Loucy (cell line): ENCODE measurements around the gene TDRD7.

Source experiments
- H2AFZ ChIP-seq: fragments of 200-600 bp; sonication (generic); 2 replicates; pipeline ENCODE4 v1.6.0; 2016; ENCODE audit warnings: antibody characterized with exemption, mild to moderate bottlenecking, low read length, moderate library complexity
- H3F3A ChIP-seq: fragments of 200-600 bp; 2 replicates; pipeline ENCODE4 v1.6.0; 2016; ENCODE audit warnings: antibody characterized with exemption, low read depth, mild to moderate bottlenecking
- H3K27me3 ChIP-seq: fragments of 200-600 bp; sonication (generic); 2 replicates; pipeline ENCODE4 v1.6.1; 2014; ENCODE audit warnings: low read length, mild to moderate bottlenecking; ENCODE audit not compliant: insufficient read depth, poor library complexity, severe bottlenecking
- H3K36me3 ChIP-seq: fragments of 200-600 bp; sonication (generic); 2 replicates; pipeline ENCODE4 v1.6.1; 2016; ENCODE audit warnings: low read length; ENCODE audit not compliant: insufficient read depth
- H3K4me1 ChIP-seq: fragments of 200-600 bp; sonication (generic); 2 replicates; pipeline ENCODE4 v1.5.1; 2014; ENCODE audit warnings: low read length, mild to moderate bottlenecking; ENCODE audit not compliant: insufficient read depth, poor library complexity, severe bottlenecking
- H3K4me2 ChIP-seq: fragments of 200-600 bp; sonication (generic); 2 replicates; pipeline ENCODE4 v1.6.0; 2014; ENCODE audit warnings: antibody characterized with exemption, low read length, low read depth, mild to moderate bottlenecking; ENCODE audit not compliant: poor library complexity, severe bottlenecking
- H3K4me3 ChIP-seq: fragments of 200-600 bp; sonication (generic); 2 replicates; pipeline ENCODE4 v1.5.1; 2014; ENCODE audit warnings: low read length, mild to moderate bottlenecking, mixed read lengths; ENCODE audit not compliant: poor library complexity, severe bottlenecking
- H3K79me2 ChIP-seq: fragments of 200-600 bp; sonication (generic); 2 replicates; pipeline ENCODE4 v1.6.1; 2014; ENCODE audit warnings: low read length; ENCODE audit not compliant: insufficient read depth
- H3K9ac ChIP-seq: fragments of 200-600 bp; sonication (generic); 2 replicates; pipeline ENCODE4 v1.6.0; 2014; ENCODE audit warnings: mild to moderate bottlenecking, low read depth, low read length, moderate library complexity; ENCODE audit not compliant: poor library complexity, severe bottlenecking
- H3K9me2 ChIP-seq: fragments of 200-600 bp; sonication (generic); replicated peaks from 2 replicates; pipeline ENCODE4 v1.6.1; 2016; ENCODE audit warnings: low read depth, low read length, mixed read lengths
- H3K9me3 ChIP-seq: fragments of 200-600 bp; sonication (generic); 2 replicates; pipeline ENCODE4 v1.6.1; 2014; ENCODE audit warnings: mild to moderate bottlenecking, antibody characterized with exemption, low read length, low read depth; ENCODE audit not compliant: insufficient read depth
- H4K20me1 ChIP-seq: fragments of 200-600 bp; sonication (generic); 2 replicates; pipeline ENCODE4 v1.6.0; 2014; ENCODE audit warnings: antibody characterized with exemption, low read length, mild to moderate bottlenecking; ENCODE audit not compliant: insufficient read depth, poor library complexity, severe bottlenecking
- EZH2phosphoT487 ChIP-seq: fragments of 200-600 bp; IDR thresholded peaks from 2 replicates; pipeline ENCODE4 v1.6.1; 2018; ENCODE audit warnings: antibody characterized with exemption, mild to moderate bottlenecking, moderate library complexity, borderline replicate concordance
- TF ChIP-seq, protein P1 (sequence below): fragments of 200-600 bp; sonication (generic); conservative IDR thresholded peaks from 2 replicates; pipeline ENCODE4 v1.5.1; 2014; ENCODE audit warnings: mild to moderate bottlenecking, antibody characterized with exemption, low read length

The TDRD7 gene

GRCh38 chr9:97484134-97484533, 72.2 kb downstream of the TDRD7 start:
- no peaks in the 10 kb centered on the region for H4K20me1 ChIP-seq
- H3K79me2 ChIP-seq: no peaks in the 10 kb centered on the region
- H2AFZ ChIP-seq: no peak overlapping the region
- H3K9me3 ChIP-seq: no peaks in the 10 kb centered on the region
- H3K4me1 ChIP-seq: no peaks in the 10 kb centered on the region
- H3K4me3 ChIP-seq: no peak overlapping the region
- no peaks in the 10 kb centered on the region for H3F3A ChIP-seq
- H3K27me3 ChIP-seq: no peaks in the 10 kb centered on the region
- H3K9me2 ChIP-seq: no peaks in the 10 kb centered on the region
- H3K9ac ChIP-seq: no peak overlapping the region
- H3K36me3 ChIP-seq: peaks cover 5% of the 10 kb centered on the region; the same call in 1 of the 2 replicates
- TF ChIP-seq, protein P1, sequence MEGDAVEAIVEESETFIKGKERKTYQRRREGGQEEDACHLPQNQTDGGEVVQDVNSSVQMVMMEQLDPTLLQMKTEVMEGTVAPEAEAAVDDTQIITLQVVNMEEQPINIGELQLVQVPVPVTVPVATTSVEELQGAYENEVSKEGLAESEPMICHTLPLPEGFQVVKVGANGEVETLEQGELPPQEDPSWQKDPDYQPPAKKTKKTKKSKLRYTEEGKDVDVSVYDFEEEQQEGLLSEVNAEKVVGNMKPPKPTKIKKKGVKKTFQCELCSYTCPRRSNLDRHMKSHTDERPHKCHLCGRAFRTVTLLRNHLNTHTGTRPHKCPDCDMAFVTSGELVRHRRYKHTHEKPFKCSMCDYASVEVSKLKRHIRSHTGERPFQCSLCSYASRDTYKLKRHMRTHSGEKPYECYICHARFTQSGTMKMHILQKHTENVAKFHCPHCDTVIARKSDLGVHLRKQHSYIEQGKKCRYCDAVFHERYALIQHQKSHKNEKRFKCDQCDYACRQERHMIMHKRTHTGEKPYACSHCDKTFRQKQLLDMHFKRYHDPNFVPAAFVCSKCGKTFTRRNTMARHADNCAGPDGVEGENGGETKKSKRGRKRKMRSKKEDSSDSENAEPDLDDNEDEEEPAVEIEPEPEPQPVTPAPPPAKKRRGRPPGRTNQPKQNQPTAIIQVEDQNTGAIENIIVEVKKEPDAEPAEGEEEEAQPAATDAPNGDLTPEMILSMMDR: no peak
- no peak for TF ChIP-seq EZH2phosphoT487
- no peak overlapping the region for H3K4me2 ChIP-seq

DNA sequence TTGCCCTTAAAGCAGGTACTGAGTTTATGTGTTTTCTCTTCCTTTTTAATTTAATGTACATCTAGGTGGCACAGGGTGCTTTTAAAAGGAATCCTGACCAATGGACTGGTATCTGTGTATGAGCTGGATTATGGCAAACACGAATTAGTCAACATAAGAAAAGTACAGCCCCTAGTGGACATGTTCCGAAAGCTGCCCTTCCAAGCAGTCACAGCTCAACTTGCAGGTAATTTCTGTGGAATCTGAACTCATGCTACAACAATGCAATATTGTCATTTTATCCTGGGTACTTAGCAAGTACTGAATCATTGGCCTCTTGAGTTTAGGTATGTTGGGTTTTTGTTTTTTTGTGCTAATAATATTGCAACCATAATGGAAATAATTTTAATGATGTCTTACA, 75.2 kb downstream of the TDRD7 start:
- no peaks in the 10 kb centered on the region for H3K27me3 ChIP-seq
- no peak overlapping the region for H3K4me3 ChIP-seq
- H3K36me3 ChIP-seq: peaks cover 5% of the 10 kb centered on the region; the same call in 1 of the 2 replicates
- H3F3A ChIP-seq: no peaks in the 10 kb centered on the region
- no peak overlapping the region for H2AFZ ChIP-seq
- no peak overlapping the region for H3K4me2 ChIP-seq
- H4K20me1 ChIP-seq: no peaks in the 10 kb centered on the region
- H3K9me3 ChIP-seq: no peaks in the 10 kb centered on the region
- H3K79me2 ChIP-seq: no peaks in the 10 kb centered on the region
- TF ChIP-seq, protein P1: peak; percentile 50
- TF ChIP-seq EZH2phosphoT487: no peak
- no peaks in the 10 kb centered on the region for H3K9me2 ChIP-seq
- H3K9ac ChIP-seq: no peak overlapping the region
- H3K4me1 ChIP-seq: no peaks in the 10 kb centered on the region

GRCh38 chr9:97487861-97488260, 76.0 kb downstream of the TDRD7 start:
- no peak overlapping the region for H2AFZ ChIP-seq
- H3K4me3 ChIP-seq: no peak overlapping the region
- H3K9ac ChIP-seq: no peak overlapping the region
- no peaks in the 10 kb centered on the region for H3K27me3 ChIP-seq
- no peak for TF ChIP-seq EZH2phosphoT487
- TF ChIP-seq, protein P1: no peak
- no peaks in the 10 kb centered on the region for H3F3A ChIP-seq
- H3K4me2 ChIP-seq: no peak overlapping the region
- no peaks in the 10 kb centered on the region for H3K9me2 ChIP-seq
- peaks cover 3% of the 10 kb centered on the region; the same call in 1 of the 2 replicates for H3K36me3 ChIP-seq
- H3K4me1 ChIP-seq: no peaks in the 10 kb centered on the region
- no peaks in the 10 kb centered on the region for H4K20me1 ChIP-seq
- no peaks in the 10 kb centered on the region for H3K9me3 ChIP-seq
- H3K79me2 ChIP-seq: no peaks in the 10 kb centered on the region
